Right forelimb (tissue), 1 donor: Measurements from ENCODE around the gene MAGEE1.

ENCODE experiments used
- DNase-seq: peaks from one replicate; pipeline ENCODE4 v3.0.0-alpha.2; 2018

The MAGEE1 gene, protein sequence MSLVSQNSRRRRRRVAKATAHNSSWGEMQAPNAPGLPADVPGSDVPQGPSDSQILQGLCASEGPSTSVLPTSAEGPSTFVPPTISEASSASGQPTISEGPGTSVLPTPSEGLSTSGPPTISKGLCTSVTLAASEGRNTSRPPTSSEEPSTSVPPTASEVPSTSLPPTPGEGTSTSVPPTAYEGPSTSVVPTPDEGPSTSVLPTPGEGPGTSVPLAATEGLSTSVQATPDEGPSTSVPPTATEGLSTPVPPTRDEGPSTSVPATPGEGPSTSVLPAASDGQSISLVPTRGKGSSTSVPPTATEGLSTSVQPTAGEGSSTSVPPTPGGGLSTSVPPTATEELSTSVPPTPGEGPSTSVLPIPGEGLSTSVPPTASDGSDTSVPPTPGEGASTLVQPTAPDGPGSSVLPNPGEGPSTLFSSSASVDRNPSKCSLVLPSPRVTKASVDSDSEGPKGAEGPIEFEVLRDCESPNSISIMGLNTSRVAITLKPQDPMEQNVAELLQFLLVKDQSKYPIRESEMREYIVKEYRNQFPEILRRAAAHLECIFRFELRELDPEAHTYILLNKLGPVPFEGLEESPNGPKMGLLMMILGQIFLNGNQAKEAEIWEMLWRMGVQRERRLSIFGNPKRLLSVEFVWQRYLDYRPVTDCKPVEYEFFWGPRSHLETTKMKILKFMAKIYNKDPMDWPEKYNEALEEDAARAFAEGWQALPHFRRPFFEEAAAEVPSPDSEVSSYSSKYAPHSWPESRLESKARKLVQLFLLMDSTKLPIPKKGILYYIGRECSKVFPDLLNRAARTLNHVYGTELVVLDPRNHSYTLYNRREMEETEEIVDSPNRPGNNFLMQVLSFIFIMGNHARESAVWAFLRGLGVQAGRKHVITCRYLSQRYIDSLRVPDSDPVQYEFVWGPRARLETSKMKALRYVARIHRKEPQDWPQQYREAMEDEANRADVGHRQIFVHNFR

DNA sequence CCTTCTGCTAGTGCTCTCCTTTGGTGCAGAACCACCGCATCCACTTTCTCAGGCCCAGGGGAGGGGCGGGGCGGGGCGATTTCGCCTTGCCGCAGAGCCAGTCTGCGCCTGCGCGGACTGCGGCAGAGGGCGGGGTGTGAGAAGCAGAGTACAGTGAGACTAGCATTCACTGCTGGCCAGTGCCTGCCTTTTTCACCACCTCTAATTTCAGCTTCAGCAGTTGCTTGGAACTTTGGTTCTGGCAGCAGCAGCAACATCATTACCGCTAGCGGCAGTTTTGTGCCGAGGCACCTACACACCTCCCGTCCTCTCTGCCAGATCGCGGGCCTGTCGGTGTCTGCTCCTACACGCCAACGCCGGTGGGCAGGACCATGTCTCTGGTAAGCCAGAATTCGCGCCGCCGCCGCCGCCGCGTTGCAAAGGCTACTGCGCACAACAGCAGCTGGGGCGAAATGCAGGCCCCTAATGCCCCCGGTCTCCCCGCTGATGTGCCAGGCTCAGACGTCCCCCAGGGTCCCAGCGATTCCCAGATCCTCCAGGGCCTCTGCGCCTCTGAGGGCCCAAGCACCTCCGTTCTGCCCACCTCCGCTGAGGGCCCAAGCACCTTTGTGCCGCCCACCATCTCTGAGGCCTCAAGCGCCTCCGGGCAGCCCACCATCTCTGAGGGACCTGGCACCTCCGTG, at the start of gene MAGEE1:
TSS of gene MAGEE1 (plus strand) at position 151 of the 683 bp plus-strand sequence. CDS start at position 372, 221 bp downstream.
- DNase-seq, result peak; percentile 80

DNA sequence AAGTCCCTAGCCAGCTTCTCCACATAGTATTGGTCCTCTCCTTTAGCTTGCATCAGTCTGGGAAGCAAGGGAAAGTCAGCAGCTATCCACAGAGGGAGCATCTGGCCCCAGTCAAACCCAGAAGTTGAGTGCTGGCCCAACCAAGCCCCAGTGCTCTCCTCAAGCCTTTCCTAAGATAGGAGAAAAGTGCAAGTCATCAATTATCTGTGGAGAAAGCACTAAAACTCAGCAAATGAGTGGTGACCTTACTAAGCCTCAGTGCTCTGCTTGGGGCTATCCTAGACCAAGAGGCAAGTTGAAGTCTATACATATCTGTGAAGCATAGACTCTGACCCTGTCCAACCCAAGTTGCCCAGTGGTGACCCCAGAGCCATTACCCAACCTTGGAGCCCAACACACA, 28.5 kb upstream of the MAGEE1 start:
- DNase-seq, result no peak

DNA sequence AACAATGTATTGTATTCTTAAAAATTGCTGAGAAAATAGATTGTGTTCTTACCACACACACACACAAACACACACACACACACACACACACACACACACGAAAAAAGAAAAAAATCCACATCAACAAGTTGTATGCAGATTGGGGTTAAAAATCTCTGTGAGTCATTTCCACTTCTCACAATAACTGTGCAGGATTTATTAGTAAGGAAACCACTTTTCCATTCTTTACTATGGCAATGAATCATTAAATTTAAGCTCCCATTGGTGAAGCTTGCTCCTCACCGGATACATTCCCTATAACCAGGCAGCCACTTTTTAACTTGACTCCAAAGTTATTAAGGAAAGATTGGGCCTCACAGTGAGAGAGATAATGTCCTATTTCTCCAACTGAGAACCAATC, 19.7 kb upstream of the MAGEE1 start:
- no peak for DNase-seq

DNA sequence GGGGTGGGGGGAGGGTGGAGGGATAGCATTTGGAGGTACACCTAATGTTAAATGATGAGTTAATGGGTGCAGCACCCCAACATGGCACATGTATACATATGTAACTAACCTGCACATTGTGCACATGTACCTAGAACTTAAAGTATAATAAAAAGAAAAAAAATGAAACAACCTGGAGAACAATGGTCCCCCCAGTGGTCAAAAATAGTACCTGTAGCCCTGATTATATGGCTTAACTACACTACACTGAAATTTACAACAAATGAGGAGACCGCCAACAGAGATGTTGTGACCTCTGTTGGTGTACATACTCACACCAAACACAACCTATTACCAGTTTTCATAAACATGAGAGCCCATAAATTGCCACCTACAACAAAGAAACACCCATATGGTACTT, 7.3 kb upstream of the MAGEE1 start:
- DNase-seq, result no peak

DNA sequence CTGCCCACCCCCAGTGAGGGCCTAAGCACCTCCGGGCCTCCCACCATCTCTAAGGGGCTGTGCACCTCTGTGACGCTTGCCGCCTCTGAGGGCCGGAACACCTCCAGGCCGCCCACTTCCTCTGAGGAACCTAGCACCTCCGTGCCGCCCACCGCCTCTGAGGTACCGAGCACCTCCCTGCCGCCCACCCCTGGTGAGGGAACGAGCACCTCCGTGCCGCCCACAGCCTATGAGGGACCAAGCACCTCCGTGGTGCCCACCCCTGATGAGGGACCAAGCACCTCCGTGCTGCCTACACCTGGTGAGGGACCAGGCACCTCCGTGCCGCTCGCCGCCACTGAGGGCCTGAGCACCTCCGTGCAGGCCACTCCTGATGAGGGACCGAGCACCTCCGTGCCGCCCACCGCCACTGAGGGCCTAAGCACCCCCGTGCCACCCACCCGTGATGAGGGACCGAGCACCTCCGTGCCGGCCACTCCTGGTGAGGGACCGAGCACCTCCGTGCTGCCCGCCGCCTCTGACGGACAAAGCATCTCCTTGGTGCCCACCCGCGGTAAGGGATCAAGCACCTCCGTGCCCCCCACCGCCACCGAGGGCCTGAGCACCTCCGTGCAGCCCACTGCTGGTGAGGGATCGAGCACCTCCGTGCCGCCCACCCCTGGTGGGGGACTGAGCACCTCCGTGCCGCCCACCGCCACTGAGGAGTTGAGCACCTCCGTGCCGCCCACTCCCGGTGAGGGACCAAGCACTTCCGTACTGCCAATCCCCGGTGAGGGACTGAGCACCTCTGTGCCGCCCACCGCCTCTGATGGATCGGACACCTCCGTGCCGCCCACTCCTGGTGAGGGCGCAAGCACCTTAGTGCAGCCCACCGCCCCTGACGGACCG, 977 bp downstream of the MAGEE1 start:
- no peak for DNase-seq

DNA sequence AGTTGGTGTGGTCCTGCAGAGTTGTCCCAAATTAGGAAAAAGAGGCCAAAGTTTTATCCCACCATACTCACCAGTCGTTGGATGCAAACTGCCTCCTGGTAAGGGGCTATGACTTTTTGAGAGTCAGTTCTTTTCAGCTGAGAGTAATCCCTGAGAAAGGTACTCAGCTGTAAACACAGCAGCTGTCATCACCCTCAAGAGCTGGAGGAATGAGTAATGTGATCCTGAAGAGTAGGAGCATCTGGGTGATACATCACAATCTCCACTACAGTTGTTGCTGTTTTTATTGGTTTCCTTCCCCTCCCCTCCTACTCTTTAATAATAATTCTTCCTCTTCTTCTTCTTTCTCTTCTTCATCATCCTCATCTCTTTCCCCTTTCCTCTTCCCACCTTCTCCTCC, 5.7 kb downstream of the MAGEE1 start:
- no peak for DNase-seq

DNA sequence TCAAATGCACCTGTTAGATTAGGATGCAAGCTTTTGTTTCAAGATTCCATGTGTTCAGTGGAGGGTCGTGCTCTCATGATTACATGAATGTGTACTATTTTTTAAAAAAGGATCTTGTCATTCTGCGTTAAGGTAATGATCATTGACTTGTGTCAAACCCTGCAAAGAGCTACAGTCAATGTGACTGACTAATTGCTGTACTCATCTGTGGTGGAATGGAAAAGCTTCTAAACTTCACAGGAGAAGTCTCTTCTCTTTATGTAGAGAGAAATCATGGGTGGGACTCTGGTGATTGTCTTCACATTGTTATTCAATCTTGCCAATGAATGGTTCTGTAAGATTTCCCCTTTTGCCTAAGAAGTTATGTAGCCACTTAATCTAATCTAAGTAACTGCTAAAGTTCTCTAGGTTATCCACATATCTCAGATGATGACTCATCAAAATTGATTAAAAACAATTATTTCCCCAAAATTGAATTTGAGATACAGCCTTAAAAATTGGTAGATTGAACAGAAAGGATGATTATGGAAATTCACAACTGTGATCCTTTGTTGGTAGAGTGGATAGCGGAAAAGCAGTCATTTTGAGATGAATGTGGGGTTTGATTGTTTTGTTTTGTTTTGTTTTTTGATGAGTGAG, 6.7 kb downstream of the MAGEE1 start:
- no peak for DNase-seq

DNA sequence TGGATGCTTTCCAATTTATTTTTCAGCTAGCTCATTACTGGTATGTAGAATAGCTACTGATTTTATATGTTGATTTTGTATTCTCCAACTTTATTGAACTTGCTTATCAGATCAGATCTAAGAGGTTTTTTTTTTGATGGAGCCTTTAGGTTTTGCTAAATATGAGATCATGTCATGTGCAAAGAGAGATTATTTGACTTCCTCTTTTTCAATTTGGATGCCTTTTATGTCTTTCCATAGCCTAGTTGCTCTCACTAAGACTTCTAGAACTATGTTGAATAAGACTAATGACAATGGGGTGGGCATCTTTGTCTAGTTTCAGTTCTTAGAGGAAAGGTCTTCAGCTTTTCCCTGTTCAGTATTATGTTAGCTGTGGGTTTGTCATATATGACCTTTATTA, 11.7 kb downstream of the MAGEE1 start:
- DNase-seq, result no peak

DNA sequence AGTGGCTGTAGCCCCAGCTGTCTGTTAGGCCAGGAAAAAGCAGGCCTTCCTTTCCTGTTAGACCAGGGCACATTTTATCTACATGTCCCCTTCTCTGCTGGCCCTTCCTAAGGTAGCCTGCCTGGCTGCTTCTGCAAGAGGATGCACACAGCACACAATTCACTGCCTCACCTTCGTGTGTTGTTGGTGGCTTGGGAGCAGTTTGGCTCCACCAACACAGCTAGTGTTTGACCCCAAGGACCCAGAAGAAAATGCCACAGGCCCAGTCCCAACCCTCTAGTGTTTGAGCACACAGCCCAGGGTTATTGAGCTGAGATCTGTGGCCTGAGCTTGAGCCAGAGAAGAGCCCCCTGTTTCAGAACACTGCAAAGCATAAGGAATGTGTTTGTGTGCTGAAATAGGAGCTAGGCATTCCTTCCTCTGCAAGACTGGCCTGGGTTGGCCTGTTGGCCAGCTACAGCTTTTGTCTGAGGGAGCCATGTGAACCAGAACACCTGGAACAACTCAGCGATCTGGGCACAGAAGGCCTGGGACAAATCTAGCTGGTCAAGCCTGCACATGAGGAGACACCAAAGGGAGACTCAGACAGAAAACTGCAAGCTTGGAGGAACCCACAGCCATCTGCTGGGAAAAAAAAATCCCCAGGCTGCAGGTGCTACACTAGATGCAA, 26.4 kb downstream of the MAGEE1 start:
- no peak for DNase-seq

DNA sequence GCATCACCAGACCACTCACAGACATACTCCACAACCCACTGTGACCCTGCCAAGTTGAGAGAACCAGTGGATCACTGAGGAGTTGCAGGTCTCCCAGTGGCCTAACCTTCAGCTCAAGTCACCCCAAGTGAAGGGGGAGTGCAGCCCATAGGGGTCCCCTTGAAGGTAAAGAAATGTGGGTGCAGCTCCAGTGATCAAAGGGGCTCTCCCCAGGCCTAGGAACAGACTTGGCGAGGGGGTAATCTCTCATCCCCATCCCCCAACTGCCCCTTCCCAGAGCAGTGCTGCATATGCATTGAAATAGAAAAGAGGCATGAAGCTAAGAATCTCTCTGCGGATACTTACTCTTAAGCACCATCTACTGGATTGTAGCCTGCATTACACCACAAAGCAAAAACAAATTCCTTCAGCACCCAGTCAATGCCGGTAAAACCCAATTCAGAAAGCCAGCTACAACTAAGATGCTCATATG, 27.0 kb downstream of the MAGEE1 start:
- no peak for DNase-seq

DNA sequence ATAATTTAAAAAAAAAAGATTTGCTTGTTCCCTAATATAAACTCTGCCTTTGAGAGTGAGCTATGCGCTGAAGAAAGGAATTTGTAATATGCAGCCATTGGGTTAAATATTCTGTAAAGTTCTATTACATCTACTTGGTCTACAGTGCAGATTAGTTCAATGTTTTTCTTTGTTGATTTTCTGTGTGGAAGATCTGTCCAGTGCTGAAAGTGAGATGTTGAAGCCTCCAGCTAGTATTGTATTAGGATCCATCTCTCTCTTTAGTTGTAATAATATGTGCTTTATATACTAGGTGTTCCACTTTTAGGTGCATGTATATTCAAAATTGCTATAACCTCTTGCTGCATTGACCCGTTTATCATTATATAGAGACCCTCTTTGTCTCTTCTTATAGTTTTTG, 49.8 kb downstream of the MAGEE1 start:
- DNase-seq, result no peak
